ENCODE results near the gene CACNA2D2.

DNA sequence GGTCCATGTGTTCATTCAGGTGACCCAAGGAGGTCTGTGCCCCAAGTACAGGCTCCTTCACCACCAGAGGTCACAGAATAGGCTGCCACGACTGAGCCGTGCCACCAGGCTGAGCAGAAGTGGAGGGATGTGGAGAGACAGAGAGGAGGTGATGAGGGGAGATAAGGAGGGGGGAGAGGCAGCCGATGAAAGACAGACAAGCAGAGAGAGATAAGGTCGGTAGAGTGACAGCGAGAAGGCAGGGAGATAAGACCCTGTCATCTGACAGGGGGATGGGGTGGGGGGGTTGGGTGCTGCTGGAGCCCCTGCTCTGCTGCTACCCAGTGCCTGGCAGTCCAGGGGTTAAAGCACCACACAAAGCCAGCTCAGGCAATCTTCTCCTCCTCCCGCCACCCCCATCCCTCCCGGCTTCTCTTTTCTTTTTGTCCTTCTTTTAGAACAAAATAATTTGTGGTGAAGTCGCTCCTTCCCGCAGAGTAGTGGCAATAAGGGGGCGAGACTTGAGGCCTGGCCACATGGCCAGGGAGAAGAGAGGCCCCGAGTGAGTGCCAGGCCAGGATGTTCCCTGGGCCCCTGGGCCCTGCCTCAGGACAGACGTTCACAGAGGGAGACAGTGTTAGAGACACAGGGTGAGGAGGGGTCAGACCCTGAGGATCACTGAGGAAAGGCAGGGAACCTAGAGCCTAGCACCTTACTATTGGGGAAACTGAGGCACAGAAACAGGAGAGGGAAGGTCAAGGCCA is 67.9 kb downstream of the CACNA2D2 start:
- TF ChIP-seq CTCF (conservative IDR thresholded peaks at IDR 0.05), result no peak
- no peak for TF ChIP-seq EZH2 (IDR thresholded peaks at IDR 0.05; ENCODE audit: low read depth)

Measured in PC-9 (cell line).